Activated T-helper 17 cell treated with anti-CD3 and anti-CD28 coated beads, Interleukin-2, amount 50 U/mL, for 72 hours (primary cell): Measurements from ENCODE around the gene ENTREP1. TPM values are rescaled to one million over a fixed set of nuclear protein-coding genes. Genes with fewer than 3 reads are reported as not detected.

Source experiments
- ATAC-seq: fragments of 150-1000 bp; cut with Tn5 transposase; replicated peaks from 2 replicates; pipeline ENCODE4 v1.10.0; 2021; ENCODE audit warnings: mild to moderate bottlenecking, moderate library complexity
- H3K27ac Mint-ChIP-seq: one replicate; pipeline ENCODE4 v1.8.0; 2022; ENCODE audit warnings: mixed read lengths
- H3K27me3 Mint-ChIP-seq: one replicate; pipeline ENCODE4 v1.8.0; 2022; ENCODE audit warnings: mixed read lengths
- H3K36me3 Mint-ChIP-seq: one replicate; pipeline ENCODE4 v1.8.0; 2022; ENCODE audit warnings: low read depth, mild to moderate bottlenecking, mixed read lengths
- H3K4me1 Mint-ChIP-seq: one replicate; pipeline ENCODE4 v1.8.0; 2022; ENCODE audit warnings: mixed read lengths
- H3K4me3 Mint-ChIP-seq: one replicate; pipeline ENCODE4 v1.8.0; 2022; ENCODE audit warnings: mild to moderate bottlenecking, mixed read lengths
- H3K9me3 Mint-ChIP-seq: one replicate; pipeline ENCODE4 v1.8.0; 2022; ENCODE audit warnings: mixed read lengths
- total RNA-seq, 2 donors: library from RNA; stranded (reverse); gene quantifications; one replicate each; pipeline ENCODE4 v1.2.3, GENCODE V29; 2022

Gene ENTREP1
- total RNA-seq, 2 donors from 2014 or later = not detected

DNA sequence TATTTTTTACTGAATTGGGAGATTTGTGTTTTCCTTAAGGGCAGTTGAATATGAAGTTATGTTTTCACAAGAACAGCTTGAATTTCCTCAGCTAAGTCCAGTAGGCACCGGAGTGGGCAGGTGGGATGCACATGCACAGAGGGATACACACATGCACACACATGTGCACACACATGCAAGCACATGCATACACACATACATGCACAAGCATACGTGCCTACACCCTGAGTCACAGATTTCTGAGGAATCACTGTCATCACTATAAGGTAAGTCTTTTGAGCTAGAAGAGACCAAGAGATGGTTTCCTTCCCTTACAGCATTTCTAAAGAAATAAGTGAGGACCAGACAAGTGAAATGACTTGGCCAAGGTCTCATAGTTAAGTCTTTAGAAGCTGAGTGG, 8.7 kb downstream of the ENTREP1 start:
- peaks cover 14% of the 10 kb centered on the region for H3K27me3 Mint-ChIP-seq
- no peak for ATAC-seq
- no peak overlapping the region for H3K4me3 Mint-ChIP-seq
- H3K27ac Mint-ChIP-seq = no peak overlapping the region
- no peaks in the 10 kb centered on the region for H3K4me1 Mint-ChIP-seq
- H3K36me3 Mint-ChIP-seq = no peaks in the 10 kb centered on the region
- H3K9me3 Mint-ChIP-seq = no peaks in the 10 kb centered on the region

- H3K9me3 Mint-ChIP-seq = no peaks in the 10 kb centered on the region
- H3K4me1 Mint-ChIP-seq = no peaks in the 10 kb centered on the region
- H3K27me3 Mint-ChIP-seq = peaks cover 14% of the 10 kb centered on the region
- no peak for ATAC-seq
- H3K36me3 Mint-ChIP-seq = no peaks in the 10 kb centered on the region
- no peak overlapping the region for H3K4me3 Mint-ChIP-seq
- H3K27ac Mint-ChIP-seq = no peak overlapping the region
These were observed 9.3 kb downstream of the ENTREP1 start for GRCh38 chr9:69334317-69334716.

DNA sequence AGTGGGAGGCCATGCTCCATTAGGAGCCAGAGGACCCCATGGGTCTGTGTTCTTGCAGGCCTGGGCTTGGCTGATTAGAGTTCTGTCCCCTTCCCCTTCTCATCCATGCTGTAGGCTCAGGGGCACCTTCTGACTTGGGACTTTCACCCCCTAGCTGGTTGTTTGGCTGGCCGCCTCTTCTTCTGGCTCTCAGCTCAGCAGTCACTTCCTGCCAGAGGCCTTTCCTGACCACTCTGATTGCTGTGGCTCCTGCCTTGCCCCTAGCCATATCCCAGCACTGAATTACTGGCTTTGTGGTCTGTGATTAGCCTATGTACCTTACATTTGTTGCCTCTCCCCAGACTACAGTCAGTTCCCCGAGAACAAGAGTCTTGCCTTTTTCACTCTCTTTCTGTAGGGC, 14.6 kb downstream of the ENTREP1 start:
- Mint-ChIP-seq H3K27ac (no peak overlapping the region), H3K9me3 (peaks cover 4% of the 10 kb centered on the region), H3K4me1 (no peaks in the 10 kb centered on the region), H3K4me3 (no peak overlapping the region), H3K27me3 (no peaks in the 10 kb centered on the region), H3K36me3 (no peaks in the 10 kb centered on the region)
- no peak for ATAC-seq

DNA sequence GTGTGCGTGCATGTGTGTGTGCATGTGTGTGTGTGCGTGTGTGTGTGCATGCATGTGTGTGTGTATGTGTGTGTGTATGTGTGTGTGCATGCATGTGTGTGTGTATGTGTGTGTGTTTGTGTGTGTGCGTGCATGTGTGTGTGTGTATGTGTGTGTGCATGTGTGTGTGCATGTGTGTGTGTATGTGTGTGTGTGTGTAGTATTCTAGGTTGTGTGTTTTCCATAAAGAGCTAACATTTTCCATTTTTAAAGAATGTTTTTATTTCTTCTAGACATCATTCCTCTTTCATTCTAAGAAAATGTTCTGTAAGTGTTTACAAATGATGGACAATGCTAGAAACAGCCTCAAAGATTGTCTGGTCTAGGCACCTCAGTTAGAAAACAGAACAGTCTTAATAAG, 15.6 kb downstream of the ENTREP1 start:
- H3K36me3 Mint-ChIP-seq = no peaks in the 10 kb centered on the region
- no peak overlapping the region for H3K27ac Mint-ChIP-seq
- no peak for ATAC-seq
- no peaks in the 10 kb centered on the region for H3K4me1 Mint-ChIP-seq
- H3K27me3 Mint-ChIP-seq = peaks cover 3% of the 10 kb centered on the region
- H3K4me3 Mint-ChIP-seq = no peak overlapping the region
- H3K9me3 Mint-ChIP-seq = peaks cover 4% of the 10 kb centered on the region

- no peak overlapping the region for H3K4me3 Mint-ChIP-seq
- H3K4me1 Mint-ChIP-seq = no peaks in the 10 kb centered on the region
- H3K9me3 Mint-ChIP-seq = peaks cover 4% of the 10 kb centered on the region
- H3K36me3 Mint-ChIP-seq = no peaks in the 10 kb centered on the region
- H3K27me3 Mint-ChIP-seq = peaks cover 9% of the 10 kb centered on the region
- H3K27ac Mint-ChIP-seq = no peak overlapping the region
- ATAC-seq = no peak
These were observed 17.8 kb downstream of the ENTREP1 start for GRCh38 chr9:69342769-69343168.

- H3K36me3 Mint-ChIP-seq = no peaks in the 10 kb centered on the region
- no peak overlapping the region for H3K27ac Mint-ChIP-seq
- H3K27me3 Mint-ChIP-seq = peaks cover 11% of the 10 kb centered on the region
- peaks cover 4% of the 10 kb centered on the region for H3K9me3 Mint-ChIP-seq
- H3K4me3 Mint-ChIP-seq = no peak overlapping the region
- no peak for ATAC-seq
- H3K4me1 Mint-ChIP-seq = no peaks in the 10 kb centered on the region
These were observed 19.4 kb downstream of the ENTREP1 start for GRCh38 chr9:69344459-69344858.

DNA sequence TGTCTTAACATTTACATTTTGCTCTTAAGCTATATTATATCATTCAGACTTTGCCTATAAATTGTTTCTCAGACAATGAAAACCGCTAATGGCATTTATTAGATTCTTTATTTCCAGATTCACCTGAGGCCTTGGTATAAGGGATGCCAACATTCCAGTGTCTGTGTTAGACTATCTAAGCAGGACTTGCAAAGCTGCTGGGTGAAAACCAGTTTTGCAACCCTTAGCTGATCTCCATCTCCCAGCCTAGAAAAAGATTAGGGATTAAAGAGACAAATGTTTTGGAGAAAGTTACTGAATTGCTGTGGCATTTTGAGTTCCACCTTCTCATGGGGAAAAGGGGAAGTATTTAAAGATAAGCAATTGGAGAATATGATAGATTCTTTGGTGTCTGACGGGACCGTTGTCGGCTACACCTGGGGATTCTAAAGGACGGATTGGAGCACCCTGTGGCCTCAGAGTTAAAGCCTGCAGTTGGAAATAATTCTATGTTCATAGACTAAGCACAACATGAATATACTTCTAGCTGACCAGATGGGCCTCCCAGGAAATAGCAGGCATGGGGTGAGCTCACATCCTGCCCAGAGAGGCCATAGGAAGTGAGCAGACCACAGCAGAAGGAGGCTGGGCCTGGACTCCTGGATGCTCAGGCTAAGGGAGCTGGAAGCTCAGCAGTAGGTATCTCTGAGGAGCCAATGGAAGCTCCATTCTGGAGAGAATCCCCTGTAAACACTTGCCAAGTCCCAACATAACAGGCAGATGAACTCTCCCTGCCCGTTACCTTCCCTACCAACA, 21.8 kb downstream of the ENTREP1 start:
- Mint-ChIP-seq H3K4me3 (no peak overlapping the region), H3K4me1 (no peaks in the 10 kb centered on the region), H3K9me3 (no peaks in the 10 kb centered on the region), H3K27me3 (peaks cover 15% of the 10 kb centered on the region), H3K36me3 (no peaks in the 10 kb centered on the region), H3K27ac (no peak overlapping the region)
- no peak for ATAC-seq

DNA sequence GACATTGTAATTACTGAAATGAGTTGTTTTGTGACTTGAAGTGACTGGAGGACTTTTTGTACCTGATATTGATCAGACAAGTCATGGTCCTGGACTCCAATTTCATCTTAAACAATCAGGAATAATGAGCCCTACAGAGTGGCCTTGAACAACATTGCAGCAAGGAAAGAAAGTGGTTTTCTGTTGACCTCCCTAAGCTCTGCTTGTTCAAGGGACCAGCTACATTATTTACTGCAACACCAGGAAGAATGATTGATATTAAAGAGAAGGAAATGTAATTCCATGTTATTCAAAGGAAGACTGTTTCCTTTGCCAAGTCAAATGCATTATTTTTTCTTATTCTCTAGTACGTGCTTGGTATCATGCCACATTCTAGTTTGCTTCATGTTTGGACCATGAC, 22.6 kb downstream of the ENTREP1 start:
- H3K27me3 Mint-ChIP-seq = peaks cover 15% of the 10 kb centered on the region
- H3K36me3 Mint-ChIP-seq = no peaks in the 10 kb centered on the region
- H3K9me3 Mint-ChIP-seq = no peaks in the 10 kb centered on the region
- no peak overlapping the region for H3K27ac Mint-ChIP-seq
- no peaks in the 10 kb centered on the region for H3K4me1 Mint-ChIP-seq
- no peak for ATAC-seq
- no peak overlapping the region for H3K4me3 Mint-ChIP-seq

DNA sequence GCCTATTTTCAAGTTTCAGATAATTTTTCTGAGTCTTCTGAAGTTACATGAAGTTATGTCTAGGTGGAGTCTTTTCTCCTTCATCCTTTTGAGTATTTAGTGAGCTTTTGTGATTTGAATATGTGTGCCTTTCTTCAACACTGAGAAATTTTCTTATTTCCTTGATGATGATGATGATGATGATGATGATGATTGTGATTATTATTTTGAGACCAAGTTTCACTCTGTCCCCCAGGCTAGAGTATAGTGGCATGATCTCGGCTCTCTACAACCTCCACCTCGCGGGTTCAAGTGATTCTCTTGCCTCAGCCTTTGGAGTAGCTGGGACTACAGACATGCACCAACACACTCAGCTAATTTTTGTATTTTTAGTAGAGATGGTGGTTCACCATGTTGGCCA, 26.2 kb downstream of the ENTREP1 start:
- no peak for ATAC-seq
- Mint-ChIP-seq H3K4me1 (no peaks in the 10 kb centered on the region), H3K4me3 (no peak overlapping the region), H3K36me3 (no peaks in the 10 kb centered on the region), H3K27me3 (peaks cover 25% of the 10 kb centered on the region), H3K9me3 (no peaks in the 10 kb centered on the region), H3K27ac (no peak overlapping the region)

DNA sequence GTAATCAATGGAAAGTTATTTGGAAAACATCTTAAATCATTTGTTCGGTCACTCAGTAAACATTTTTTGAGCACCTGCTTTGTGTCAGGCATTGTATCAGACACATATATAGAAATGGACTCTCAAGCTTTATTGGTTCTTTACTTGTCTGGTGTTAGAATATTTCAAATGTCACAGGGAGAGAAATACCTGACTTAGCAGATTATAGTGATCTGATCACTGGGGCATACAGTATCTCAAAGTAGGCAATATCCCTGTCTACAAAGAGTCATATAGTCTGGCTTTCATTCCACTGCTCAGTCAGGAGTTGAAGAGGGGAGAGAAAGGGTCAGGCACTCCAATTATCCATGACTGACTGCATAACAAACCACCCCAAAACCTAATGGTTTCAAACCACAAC, 30.2 kb downstream of the ENTREP1 start:
- Mint-ChIP-seq H3K4me3 (no peak overlapping the region), H3K27ac (no peak overlapping the region), H3K36me3 (no peaks in the 10 kb centered on the region), H3K4me1 (peaks cover 4% of the 10 kb centered on the region), H3K9me3 (no peaks in the 10 kb centered on the region), H3K27me3 (peaks cover 20% of the 10 kb centered on the region)
- no peak for ATAC-seq

- Mint-ChIP-seq H3K27ac (no peak overlapping the region), H3K27me3 (peaks cover 23% of the 10 kb centered on the region), H3K9me3 (no peaks in the 10 kb centered on the region), H3K4me3 (no peak overlapping the region), H3K36me3 (no peaks in the 10 kb centered on the region), H3K4me1 (peaks cover 4% of the 10 kb centered on the region)
- no peak for ATAC-seq
These were observed 32.2 kb downstream of the ENTREP1 start for GRCh38 chr9:69357030-69357775.

GRCh38 chr9:69357821-69358220, 32.8 kb downstream of the ENTREP1 start:
- ATAC-seq = no peak
- Mint-ChIP-seq H3K36me3 (no peaks in the 10 kb centered on the region), H3K27ac (no peak overlapping the region), H3K9me3 (no peaks in the 10 kb centered on the region), H3K27me3 (peaks cover 23% of the 10 kb centered on the region), H3K4me1 (peaks cover 4% of the 10 kb centered on the region), H3K4me3 (no peak overlapping the region)

- H3K4me1 Mint-ChIP-seq = no peaks in the 10 kb centered on the region
- no peak for ATAC-seq
- H3K27ac Mint-ChIP-seq = no peak overlapping the region
- no peaks in the 10 kb centered on the region for H3K9me3 Mint-ChIP-seq
- H3K27me3 Mint-ChIP-seq = peaks cover 12% of the 10 kb centered on the region
- H3K36me3 Mint-ChIP-seq = no peaks in the 10 kb centered on the region
- H3K4me3 Mint-ChIP-seq = no peak overlapping the region
These were observed 38.2 kb downstream of the ENTREP1 start for GRCh38 chr9:69363191-69363590.

- no peak overlapping the region for H3K4me3 Mint-ChIP-seq
- ATAC-seq = no peak
- H3K36me3 Mint-ChIP-seq = no peaks in the 10 kb centered on the region
- H3K27me3 Mint-ChIP-seq = peaks cover 21% of the 10 kb centered on the region
- H3K4me1 Mint-ChIP-seq = no peaks in the 10 kb centered on the region
- H3K27ac Mint-ChIP-seq = no peak overlapping the region
- no peaks in the 10 kb centered on the region for H3K9me3 Mint-ChIP-seq
These were observed 39.6 kb downstream of the ENTREP1 start for GRCh38 chr9:69364510-69365150.

GRCh38 chr9:69370430-69370829, 45.4 kb downstream of the ENTREP1 start:
- ATAC-seq = no peak
- H3K27me3 Mint-ChIP-seq = peaks cover 29% of the 10 kb centered on the region
- no peak overlapping the region for H3K4me3 Mint-ChIP-seq
- no peak overlapping the region for H3K27ac Mint-ChIP-seq
- no peaks in the 10 kb centered on the region for H3K36me3 Mint-ChIP-seq
- no peaks in the 10 kb centered on the region for H3K4me1 Mint-ChIP-seq
- H3K9me3 Mint-ChIP-seq = no peaks in the 10 kb centered on the region
